ACC112 (cell line): ENCODE results near the gene DGKE.

ENCODE experiments used
- H2AFZ ChIP-seq: fragments of 200-600 bp; sonication (generic); one replicate; pipeline ENCODE4 v1.6.0; 2017; ENCODE audit warnings: antibody characterized with exemption, low read length; ENCODE audit not compliant: unreplicated experiment
- H3K27ac ChIP-seq: fragments of 200-600 bp; sonication (generic); 2 replicates; pipeline ENCODE4 v1.5.1; 2014; ENCODE audit warnings: low read depth, mild to moderate bottlenecking, antibody characterized with exemption, low read length, moderate library complexity
- H3K27me3 ChIP-seq: fragments of 200-600 bp; sonication (generic); 2 replicates; pipeline ENCODE4 v1.6.1; 2014; ENCODE audit warnings: mild to moderate bottlenecking, antibody characterized with exemption, low read length, moderate library complexity, mixed read lengths; ENCODE audit not compliant: insufficient read depth
- H3K36me3 ChIP-seq: fragments of 200-600 bp; sonication (generic); 2 replicates; pipeline ENCODE4 v1.6.1; 2016; ENCODE audit warnings: mild to moderate bottlenecking, antibody characterized with exemption, low read length, moderate library complexity, mixed read lengths; ENCODE audit not compliant: insufficient read depth
- H3K4me1 ChIP-seq: fragments of 200-600 bp; sonication (generic); one replicate; pipeline ENCODE4 v1.6.1; 2016; ENCODE audit warnings: low read length, mixed read lengths; ENCODE audit not compliant: insufficient read depth, unreplicated experiment, control insufficient read depth
- H3K4me3 ChIP-seq: fragments of 200-600 bp; sonication (generic); 2 replicates; pipeline ENCODE4 v1.5.1; 2014; ENCODE audit warnings: mild to moderate bottlenecking, low read depth, low read length
- H3K79me2 ChIP-seq: fragments of 200-600 bp; sonication (generic); one replicate; pipeline ENCODE4 v1.6.0; 2016; ENCODE audit warnings: low read length; ENCODE audit not compliant: control insufficient read depth, unreplicated experiment, insufficient read depth

The DGKE gene

DNA sequence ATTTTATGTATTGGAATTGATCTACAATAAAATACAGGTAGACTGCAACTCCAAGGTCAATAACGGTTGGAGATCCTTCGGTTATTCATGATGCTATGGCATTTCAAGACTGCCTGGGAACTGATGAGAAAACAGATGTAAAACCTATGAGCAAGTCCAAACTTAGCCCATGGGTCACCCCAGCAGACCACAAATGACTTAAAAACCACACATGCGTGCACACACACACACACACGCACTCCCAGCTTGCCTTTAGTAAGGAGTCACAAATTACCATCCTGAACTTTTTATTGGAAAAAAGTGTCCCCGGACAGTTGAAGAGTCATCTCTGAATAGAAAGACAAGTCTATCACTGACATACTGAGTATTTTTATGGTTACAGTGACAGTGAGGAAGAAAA lies 53.2 kb downstream of the DGKE start:
- no peaks in the 10 kb centered on the region for H3K79me2 ChIP-seq
- no peak overlapping the region for H3K4me3 ChIP-seq
- H3K27ac ChIP-seq, result no peak overlapping the region
- no peaks in the 10 kb centered on the region for H3K4me1 ChIP-seq
- no peak overlapping the region for H2AFZ ChIP-seq
- no peaks in the 10 kb centered on the region for H3K27me3 ChIP-seq
- H3K36me3 ChIP-seq, result peaks cover 59% of the 10 kb centered on the region

DNA sequence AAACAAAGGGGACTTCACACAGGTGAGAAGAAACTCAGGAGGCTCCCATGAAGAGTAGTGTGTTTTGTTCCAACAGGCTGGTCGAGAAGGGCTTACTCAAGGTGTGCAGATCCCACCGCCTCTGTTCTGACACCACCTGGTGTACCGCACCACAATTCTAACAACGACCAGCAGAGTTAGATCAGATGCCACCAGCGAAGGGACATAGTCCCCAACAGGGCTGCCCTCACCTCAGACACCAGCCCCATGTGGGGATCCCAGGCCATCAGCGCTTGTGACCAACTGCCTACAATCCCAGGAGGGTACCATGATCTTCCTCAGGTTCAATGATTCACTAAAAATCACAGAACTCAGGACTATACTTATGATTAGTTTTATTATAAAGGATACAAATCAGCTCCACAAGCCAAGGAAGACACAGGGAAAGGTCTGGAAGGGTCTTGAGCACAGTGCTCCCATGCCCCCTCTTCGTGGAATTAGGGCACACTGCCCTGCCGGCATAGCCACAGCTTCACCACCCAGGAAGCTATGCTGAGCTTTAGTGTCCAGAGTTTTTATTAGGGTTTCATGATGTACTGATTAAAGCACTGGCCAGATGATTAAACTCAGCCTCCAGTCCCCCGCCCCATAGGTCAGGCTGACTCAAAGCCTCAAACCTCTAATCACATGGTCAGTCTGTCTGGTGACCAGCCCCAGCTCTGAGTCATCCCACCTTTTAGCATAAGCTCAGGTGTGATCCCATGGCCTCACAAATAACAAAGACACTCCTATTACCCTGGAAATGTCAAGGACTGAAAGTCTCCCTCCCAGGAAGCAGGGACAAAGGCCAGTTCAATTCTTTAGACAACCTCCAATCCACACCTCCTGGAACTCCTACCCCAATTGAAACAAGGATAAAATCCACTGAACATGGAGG lies 53.9 kb downstream of the DGKE start:
- no peak overlapping the region for H3K27ac ChIP-seq
- peaks cover 65% of the 10 kb centered on the region for H3K36me3 ChIP-seq
- no peak overlapping the region for H3K4me3 ChIP-seq
- H3K27me3 ChIP-seq, result no peaks in the 10 kb centered on the region
- no peaks in the 10 kb centered on the region for H3K79me2 ChIP-seq
- no peaks in the 10 kb centered on the region for H3K4me1 ChIP-seq
- no peak overlapping the region for H2AFZ ChIP-seq

DNA sequence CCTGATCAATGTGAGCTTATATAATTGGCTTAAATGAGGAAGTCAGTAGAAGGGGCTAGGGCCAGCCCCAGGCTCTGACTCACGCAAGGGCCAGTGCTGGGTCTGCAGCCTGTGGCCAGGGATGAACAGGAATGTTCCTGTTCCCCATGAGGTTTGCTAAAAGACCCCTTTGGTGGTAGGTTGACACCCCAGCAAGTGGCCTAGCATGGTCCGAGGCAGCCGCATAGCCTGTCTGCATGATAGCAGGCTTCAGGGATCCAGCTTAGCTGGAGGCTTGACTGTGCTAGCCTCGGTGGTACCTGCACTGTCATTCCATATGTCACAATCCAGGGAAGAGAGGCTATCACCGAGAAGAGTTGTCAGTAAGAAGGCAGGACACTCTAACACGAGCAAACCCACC lies 56.4 kb downstream of the DGKE start:
- H3K4me1 ChIP-seq, result no peaks in the 10 kb centered on the region
- H2AFZ ChIP-seq, result no peak overlapping the region
- H3K27me3 ChIP-seq, result no peaks in the 10 kb centered on the region
- peaks cover 2% of the 10 kb centered on the region for H3K79me2 ChIP-seq
- H3K4me3 ChIP-seq, result no peak overlapping the region
- peaks cover 87% of the 10 kb centered on the region for H3K36me3 ChIP-seq
- H3K27ac ChIP-seq, result no peak overlapping the region

DNA sequence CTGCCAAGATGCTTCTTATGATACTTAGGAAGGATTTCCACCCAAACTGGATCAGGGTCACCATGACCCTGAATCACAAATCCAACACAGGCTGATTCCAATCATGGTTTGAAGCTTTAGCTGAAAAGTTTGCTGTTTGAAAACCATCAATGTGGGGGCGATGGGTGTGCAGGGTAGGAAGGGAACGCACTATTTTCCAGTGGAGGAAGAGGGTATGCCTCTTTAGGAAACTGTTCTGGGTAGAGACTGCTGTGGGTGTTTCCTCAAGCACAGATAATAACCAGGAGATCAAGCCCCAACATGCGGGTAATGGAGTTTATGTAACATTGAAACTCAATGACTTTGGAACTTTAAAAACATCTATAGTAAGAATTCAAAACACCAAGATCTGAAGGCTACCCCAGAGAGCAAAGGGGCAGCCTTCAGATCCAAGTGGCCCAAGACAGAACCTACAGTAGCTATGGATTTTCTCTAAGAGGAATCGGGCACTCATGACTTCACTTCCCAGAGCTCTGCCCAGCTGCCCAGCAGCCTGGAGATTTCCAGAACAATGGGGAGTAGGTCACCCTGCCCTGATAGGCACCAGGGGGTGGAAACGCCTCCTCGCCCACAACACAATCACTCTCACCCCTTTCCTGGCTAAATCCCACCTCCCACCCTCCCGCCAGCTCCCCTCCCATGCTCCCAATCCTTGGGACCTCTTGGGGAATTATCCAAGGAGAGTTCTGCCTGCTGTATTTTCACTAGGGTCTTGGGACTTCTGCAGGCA lies 57.1 kb downstream of the DGKE start:
- H3K36me3 ChIP-seq, result peaks cover 94% of the 10 kb centered on the region
- no peaks in the 10 kb centered on the region for H3K4me1 ChIP-seq
- H3K27ac ChIP-seq, result no peak overlapping the region
- no peak overlapping the region for H3K4me3 ChIP-seq
- peaks cover 2% of the 10 kb centered on the region for H3K79me2 ChIP-seq
- no peaks in the 10 kb centered on the region for H3K27me3 ChIP-seq
- no peak overlapping the region for H2AFZ ChIP-seq

DNA sequence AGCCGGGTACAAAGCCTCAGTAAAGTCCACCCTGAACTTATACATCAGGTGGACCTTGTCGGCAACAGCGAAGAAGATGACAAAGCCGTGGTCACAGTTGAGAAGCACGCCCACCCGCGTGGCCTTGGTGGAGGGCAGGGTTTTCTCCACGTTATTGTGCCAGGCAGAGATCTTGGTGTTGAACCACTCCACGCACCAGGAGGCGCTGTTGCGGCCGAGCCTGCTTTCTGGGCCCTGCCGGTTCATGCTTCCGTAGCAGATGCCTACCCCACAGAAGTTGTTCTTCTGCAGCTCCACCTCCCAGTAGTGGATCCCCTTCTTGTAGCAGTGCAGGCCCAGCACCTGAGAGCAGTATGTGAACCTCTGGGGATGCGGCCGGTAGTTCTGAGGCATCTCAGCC lies 57.8 kb downstream of the DGKE start:
- no peak overlapping the region for H3K27ac ChIP-seq
- no peak overlapping the region for H3K4me3 ChIP-seq
- no peaks in the 10 kb centered on the region for H3K27me3 ChIP-seq
- no peak overlapping the region for H2AFZ ChIP-seq
- peaks cover 4% of the 10 kb centered on the region for H3K79me2 ChIP-seq
- H3K4me1 ChIP-seq, result no peaks in the 10 kb centered on the region
- H3K36me3 ChIP-seq, result peaks cover 90% of the 10 kb centered on the region

DNA sequence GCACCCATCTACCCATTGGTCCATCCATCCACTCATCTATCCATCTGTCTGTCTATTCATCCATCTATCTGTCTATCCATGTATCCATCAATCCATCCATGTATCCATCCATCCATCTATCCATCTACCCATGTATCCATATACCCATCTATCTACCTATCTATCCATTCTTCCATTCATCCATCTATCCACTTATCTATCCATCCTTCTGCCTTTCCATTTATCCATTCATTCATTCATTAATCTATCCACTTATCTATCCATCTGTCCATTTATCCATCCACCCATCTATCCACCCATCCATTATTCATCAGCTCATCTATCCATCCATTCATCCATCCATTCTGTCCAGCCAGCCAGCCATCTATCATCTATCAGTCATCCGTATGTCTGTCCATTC lies 58.4 kb downstream of the DGKE start:
- peaks cover 10% of the 10 kb centered on the region for H3K79me2 ChIP-seq
- no peak overlapping the region for H2AFZ ChIP-seq
- H3K27ac ChIP-seq, result no peak overlapping the region
- H3K4me3 ChIP-seq, result no peak overlapping the region
- H3K4me1 ChIP-seq, result no peaks in the 10 kb centered on the region
- no peaks in the 10 kb centered on the region for H3K27me3 ChIP-seq
- H3K36me3 ChIP-seq, result peaks cover 86% of the 10 kb centered on the region

DNA sequence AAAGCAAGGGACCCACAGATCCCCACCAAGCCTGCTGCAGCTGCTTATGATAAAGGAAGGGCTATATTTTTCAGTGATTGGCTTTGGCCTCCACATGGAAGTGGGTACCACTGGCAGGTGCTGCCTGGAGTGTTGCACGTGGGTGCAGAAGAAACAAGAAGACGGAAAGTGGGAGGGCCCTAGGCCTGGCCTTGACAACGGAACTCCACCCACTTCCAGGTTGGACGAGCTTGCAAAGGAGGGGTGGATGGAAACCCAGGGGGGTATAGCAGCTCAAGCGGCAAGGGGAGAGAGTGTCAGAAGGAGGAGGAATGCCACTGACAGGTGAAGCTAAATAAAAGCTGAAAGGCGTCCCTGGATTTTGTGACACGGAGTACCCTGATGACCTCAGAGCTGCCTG lies 59.6 kb downstream of the DGKE start:
- no peak overlapping the region for H3K4me3 ChIP-seq
- H3K36me3 ChIP-seq, result peaks cover 86% of the 10 kb centered on the region
- no peaks in the 10 kb centered on the region for H3K4me1 ChIP-seq

DNA sequence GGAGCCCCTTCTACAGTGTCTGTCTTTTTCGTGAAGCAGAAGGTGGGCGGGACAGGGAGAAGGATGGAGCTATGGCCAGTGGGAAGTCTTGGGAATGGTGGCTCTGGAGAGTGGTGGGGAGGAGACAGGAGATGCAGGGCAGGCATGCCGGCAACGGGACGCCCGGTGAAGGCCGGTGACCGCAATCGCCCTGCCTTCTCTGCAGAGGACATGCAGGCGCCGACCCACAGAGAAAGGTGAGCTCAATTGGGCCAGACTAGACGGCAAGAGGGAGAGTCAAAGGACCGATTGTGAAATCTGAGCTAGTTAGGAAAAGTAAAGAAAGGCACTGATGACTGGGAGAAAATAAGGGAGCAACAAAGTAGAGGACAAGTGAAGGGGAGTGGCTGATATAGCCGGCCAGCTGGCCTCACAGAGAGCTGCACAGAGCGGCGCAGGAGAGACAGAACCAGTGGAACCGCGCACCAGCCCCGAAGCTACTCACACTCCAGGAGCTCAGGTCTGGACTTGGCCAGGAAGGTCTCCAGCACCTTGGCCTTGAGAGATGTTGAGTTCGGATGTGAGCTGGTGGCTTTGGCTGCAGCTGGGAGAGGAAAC lies 61.0 kb downstream of the DGKE start:
- peaks cover 33% of the 10 kb centered on the region for H3K79me2 ChIP-seq
- H3K36me3 ChIP-seq, result peaks cover 84% of the 10 kb centered on the region
- H3K27me3 ChIP-seq, result no peaks in the 10 kb centered on the region
- H2AFZ ChIP-seq, result no peak overlapping the region
- H3K4me1 ChIP-seq, result peaks cover 11% of the 10 kb centered on the region
- H3K4me3 ChIP-seq, result no peak overlapping the region
- no peak overlapping the region for H3K27ac ChIP-seq

More for the DNA sequence above, 59.6 kb downstream of the DGKE start:
- peaks cover 20% of the 10 kb centered on the region for H3K79me2 ChIP-seq
- H3K27ac ChIP-seq, result no peak overlapping the region
- H2AFZ ChIP-seq, result no peak overlapping the region
- no peaks in the 10 kb centered on the region for H3K27me3 ChIP-seq

DNA sequence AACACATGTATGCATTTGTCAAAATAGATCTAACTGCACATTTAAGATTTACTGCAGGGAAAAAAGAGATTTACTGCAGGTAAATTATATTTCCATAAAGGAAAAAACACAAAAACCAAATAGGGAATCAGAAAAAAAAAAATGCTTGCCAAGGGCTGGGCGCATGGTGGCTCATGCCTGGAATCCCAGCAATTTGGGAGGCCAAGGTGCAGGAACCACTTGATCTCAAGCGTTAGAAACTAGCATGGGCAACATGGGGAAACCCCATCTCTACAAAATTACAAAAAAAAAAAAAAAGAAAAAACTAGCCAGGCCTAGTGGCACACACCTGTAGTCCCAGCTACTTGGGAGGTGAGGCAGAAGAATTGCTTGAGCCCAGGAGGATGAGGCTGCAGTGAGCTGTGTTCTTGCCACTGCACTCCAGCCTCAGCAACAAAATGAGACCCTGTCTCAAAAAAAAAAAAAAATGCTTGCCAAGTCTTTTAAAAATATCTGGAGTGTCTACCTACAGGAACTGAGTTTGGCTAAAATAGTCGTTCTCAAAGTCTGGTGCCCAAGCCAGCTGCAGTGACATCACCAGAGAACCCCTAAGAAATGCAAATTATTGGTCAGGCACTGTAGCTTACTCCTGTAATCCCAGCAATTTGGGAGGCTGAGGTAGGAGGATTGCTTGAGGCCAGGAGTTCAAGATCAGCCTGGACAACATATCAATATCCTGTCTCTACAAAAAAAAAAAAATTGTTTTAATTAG lies 62.4 kb downstream of the DGKE start:
- Histone ChIP-seq H3K4me3 (no peak overlapping the region), H3K27me3 (no peaks in the 10 kb centered on the region), H2AFZ (no peak overlapping the region), H3K79me2 (peaks cover 45% of the 10 kb centered on the region), H3K36me3 (peaks cover 83% of the 10 kb centered on the region), H3K4me1 (peaks cover 16% of the 10 kb centered on the region), H3K27ac (no peak overlapping the region)

DNA sequence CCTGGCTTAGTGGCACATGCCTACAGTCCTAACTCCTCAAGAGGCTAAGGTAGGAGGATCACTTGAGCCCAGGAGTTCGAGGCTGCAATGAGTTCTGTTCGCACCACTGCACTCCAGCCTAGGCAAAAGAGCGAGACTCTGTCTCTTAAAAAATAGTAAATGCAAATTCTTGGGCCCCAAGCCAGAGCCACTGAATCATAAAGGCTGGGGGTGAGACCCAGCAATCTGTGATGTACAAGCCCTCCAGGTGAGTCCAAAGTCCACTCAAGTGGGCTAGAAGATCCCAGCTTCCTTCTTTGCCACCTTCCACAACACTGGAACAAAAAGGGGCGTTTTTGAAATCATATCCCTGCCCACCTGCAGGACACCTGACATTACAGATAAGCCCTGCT lies 63.0 kb downstream of the DGKE start:
- H3K27ac ChIP-seq, result no peak overlapping the region
- peaks cover 51% of the 10 kb centered on the region for H3K79me2 ChIP-seq
- H3K27me3 ChIP-seq, result no peaks in the 10 kb centered on the region
- H3K36me3 ChIP-seq, result peaks cover 83% of the 10 kb centered on the region
- no peak overlapping the region for H2AFZ ChIP-seq
- no peak overlapping the region for H3K4me3 ChIP-seq
- H3K4me1 ChIP-seq, result peaks cover 22% of the 10 kb centered on the region
